H1 (cell line): ENCODE data around the gene DCDC1. TPM values are rescaled to one million over a fixed set of nuclear protein-coding genes. Genes with fewer than 3 reads are reported as not detected.

Experiments
- BACH1 ChIP-seq: IDR thresholded peaks from 2 replicates; pipeline ENCODE4 v1.6.1; 2012; ENCODE audit warnings: low read length, improper control_type of control experiment
- CHD1 ChIP-seq: IDR thresholded peaks from 2 replicates; pipeline ENCODE4 v1.6.1; 2012; ENCODE audit warnings: low read depth, low read length, improper control_type of control experiment
- EZH2 ChIP-seq: fragments of 200-600 bp; sonication (generic); IDR thresholded peaks from 2 replicates; pipeline ENCODE4 v1.7.1; 2012; ENCODE audit warnings: low read depth, mild to moderate bottlenecking, moderate library complexity, low read length, inconsistent platforms; ENCODE audit not compliant: severe bottlenecking
- RXRA ChIP-seq: IDR thresholded peaks from 2 replicates; pipeline ENCODE4 v1.6.1; 2011; ENCODE audit warnings: low read depth, mild to moderate bottlenecking, low read length, moderate library complexity; ENCODE audit not compliant: insufficient read depth
- SIN3A ChIP-seq, 2 experiments: IDR thresholded peaks in 1 of 2; conservative IDR thresholded peaks in 1 of 2; 2 replicates each; pipeline ENCODE4 v1.6.1; 2011 to 2012; ENCODE audit warnings: low read length in 2 of 2, improper control_type of control experiment in 1 of 2, low read depth in 1 of 2, mild to moderate bottlenecking in 1 of 2
- TAF7 ChIP-seq: optimal IDR thresholded peaks from 2 replicates; pipeline ENCODE3; 2011; ENCODE audit warnings: low read depth, mild to moderate bottlenecking, inconsistent platforms, low read length, moderate library complexity, borderline replicate concordance
- polyA plus RNA-seq, 7 experiments: library from polyadenylated mRNA; depleted of rRNA in 3 of 7; stranded (reverse) in 5 of 7; unstranded in 2 of 7; fragments of >200 nt in 5 of 7; fragments of 200-250 nt in 2 of 7; gene quantifications; 1 replicate in 5 of 7; 2 replicates in 1 of 7; 4 replicates in 1 of 7; pipeline versions ENCODE4 v1.2.1 to v1.2.3, GENCODE V29; 2011 to 2013; ENCODE audit warnings: missing spikeins in 2 of 7, mixed read lengths in 2 of 7
- total RNA-seq: library from RNA; stranded (reverse); fragmentation: NEBNext Ultra II Directional; extraction: Animal tissue kit (Norgen Biotek cat#: 25700); gene quantifications from 2 replicates; pipeline ENCODE4 v1.2.1, GENCODE V29; 2021
- TF ChIP-seq, protein P1 (sequence below): fragments of 300-600 bp; sonication (generic); IDR thresholded peaks from 2 replicates; pipeline ENCODE4 v1.7.1; 2012; ENCODE audit warnings: low read length, moderate library complexity, mild to moderate bottlenecking, inconsistent platforms; ENCODE audit not compliant: insufficient replicate concordance
- TF ChIP-seq, protein P2 (sequence below): IDR thresholded peaks from 2 replicates; pipeline ENCODE4 v1.6.1; 2011; ENCODE audit warnings: low read depth, mild to moderate bottlenecking, low read length; ENCODE audit not compliant: insufficient read depth

The DCDC1 gene
- total and polyA plus RNA-seq, 2 of the 8 experiments (the other 6 are each of a cell fraction or from before 2014, with no cell fraction given): 0.15 to 0.56 TPM

DNA sequence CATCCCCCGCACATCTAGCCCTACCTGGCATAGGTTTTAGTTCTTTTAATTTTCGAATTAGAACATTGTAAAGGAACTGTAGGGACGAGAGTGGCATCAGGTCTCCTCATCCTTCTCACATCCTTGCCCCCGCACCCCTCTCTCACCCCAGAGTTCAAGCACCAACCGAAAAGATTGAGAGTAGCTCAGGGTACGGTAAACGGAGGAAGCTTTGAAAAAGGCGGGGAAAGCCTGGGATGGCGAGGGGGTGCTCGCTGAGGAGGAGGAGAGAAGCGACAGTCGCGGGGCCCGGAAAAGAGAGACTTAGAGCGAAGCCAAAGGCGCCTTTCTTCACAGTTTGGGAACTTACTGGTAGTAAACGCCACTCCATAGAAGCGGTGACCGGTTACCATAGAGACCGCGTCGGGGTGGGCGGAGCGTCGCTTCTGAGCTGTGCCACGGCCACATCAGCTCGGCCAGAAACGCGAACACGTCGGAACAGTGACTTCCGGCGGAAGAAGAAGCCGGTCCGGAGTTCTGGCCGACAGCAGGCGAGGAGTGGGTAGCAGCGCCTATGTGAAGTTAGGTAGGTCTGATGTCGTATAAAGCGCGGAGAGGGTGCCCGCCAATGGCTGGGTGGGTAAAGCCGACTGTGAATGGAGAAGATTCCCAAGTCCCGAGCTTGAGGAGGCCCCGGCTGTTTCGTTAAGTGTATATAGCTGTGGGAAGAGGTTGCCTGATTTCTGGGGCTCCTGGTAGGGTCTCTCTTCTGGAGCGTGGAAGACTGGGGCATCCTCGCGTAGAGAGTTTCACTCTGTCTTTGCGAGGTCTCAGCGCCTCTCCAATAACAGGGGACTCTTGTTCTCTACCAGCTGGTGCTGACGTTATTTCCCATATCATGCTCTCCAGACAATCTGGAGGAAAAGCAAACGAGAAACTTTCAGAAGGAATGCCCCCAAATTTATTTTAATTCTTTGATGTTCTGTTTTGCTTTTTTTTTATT, at the start of gene DCDC1, which contains the start of gene DNAJC24 (continued):
- TF ChIP-seq TAF7 (no peak), CHD1 (no peak), RXRA (no peak), SIN3A (conservative IDR thresholded peaks at IDR 0.05 in 1 of 2, IDR thresholded peaks at IDR 0.05 in 1 of 2; ENCODE audit: low read depth in 1 of 2, low read length in 2 of 2) (peak; percentile 83 to 98), EZH2 (no peak), BACH1 (no peak)
- TF ChIP-seq, protein P1, sequence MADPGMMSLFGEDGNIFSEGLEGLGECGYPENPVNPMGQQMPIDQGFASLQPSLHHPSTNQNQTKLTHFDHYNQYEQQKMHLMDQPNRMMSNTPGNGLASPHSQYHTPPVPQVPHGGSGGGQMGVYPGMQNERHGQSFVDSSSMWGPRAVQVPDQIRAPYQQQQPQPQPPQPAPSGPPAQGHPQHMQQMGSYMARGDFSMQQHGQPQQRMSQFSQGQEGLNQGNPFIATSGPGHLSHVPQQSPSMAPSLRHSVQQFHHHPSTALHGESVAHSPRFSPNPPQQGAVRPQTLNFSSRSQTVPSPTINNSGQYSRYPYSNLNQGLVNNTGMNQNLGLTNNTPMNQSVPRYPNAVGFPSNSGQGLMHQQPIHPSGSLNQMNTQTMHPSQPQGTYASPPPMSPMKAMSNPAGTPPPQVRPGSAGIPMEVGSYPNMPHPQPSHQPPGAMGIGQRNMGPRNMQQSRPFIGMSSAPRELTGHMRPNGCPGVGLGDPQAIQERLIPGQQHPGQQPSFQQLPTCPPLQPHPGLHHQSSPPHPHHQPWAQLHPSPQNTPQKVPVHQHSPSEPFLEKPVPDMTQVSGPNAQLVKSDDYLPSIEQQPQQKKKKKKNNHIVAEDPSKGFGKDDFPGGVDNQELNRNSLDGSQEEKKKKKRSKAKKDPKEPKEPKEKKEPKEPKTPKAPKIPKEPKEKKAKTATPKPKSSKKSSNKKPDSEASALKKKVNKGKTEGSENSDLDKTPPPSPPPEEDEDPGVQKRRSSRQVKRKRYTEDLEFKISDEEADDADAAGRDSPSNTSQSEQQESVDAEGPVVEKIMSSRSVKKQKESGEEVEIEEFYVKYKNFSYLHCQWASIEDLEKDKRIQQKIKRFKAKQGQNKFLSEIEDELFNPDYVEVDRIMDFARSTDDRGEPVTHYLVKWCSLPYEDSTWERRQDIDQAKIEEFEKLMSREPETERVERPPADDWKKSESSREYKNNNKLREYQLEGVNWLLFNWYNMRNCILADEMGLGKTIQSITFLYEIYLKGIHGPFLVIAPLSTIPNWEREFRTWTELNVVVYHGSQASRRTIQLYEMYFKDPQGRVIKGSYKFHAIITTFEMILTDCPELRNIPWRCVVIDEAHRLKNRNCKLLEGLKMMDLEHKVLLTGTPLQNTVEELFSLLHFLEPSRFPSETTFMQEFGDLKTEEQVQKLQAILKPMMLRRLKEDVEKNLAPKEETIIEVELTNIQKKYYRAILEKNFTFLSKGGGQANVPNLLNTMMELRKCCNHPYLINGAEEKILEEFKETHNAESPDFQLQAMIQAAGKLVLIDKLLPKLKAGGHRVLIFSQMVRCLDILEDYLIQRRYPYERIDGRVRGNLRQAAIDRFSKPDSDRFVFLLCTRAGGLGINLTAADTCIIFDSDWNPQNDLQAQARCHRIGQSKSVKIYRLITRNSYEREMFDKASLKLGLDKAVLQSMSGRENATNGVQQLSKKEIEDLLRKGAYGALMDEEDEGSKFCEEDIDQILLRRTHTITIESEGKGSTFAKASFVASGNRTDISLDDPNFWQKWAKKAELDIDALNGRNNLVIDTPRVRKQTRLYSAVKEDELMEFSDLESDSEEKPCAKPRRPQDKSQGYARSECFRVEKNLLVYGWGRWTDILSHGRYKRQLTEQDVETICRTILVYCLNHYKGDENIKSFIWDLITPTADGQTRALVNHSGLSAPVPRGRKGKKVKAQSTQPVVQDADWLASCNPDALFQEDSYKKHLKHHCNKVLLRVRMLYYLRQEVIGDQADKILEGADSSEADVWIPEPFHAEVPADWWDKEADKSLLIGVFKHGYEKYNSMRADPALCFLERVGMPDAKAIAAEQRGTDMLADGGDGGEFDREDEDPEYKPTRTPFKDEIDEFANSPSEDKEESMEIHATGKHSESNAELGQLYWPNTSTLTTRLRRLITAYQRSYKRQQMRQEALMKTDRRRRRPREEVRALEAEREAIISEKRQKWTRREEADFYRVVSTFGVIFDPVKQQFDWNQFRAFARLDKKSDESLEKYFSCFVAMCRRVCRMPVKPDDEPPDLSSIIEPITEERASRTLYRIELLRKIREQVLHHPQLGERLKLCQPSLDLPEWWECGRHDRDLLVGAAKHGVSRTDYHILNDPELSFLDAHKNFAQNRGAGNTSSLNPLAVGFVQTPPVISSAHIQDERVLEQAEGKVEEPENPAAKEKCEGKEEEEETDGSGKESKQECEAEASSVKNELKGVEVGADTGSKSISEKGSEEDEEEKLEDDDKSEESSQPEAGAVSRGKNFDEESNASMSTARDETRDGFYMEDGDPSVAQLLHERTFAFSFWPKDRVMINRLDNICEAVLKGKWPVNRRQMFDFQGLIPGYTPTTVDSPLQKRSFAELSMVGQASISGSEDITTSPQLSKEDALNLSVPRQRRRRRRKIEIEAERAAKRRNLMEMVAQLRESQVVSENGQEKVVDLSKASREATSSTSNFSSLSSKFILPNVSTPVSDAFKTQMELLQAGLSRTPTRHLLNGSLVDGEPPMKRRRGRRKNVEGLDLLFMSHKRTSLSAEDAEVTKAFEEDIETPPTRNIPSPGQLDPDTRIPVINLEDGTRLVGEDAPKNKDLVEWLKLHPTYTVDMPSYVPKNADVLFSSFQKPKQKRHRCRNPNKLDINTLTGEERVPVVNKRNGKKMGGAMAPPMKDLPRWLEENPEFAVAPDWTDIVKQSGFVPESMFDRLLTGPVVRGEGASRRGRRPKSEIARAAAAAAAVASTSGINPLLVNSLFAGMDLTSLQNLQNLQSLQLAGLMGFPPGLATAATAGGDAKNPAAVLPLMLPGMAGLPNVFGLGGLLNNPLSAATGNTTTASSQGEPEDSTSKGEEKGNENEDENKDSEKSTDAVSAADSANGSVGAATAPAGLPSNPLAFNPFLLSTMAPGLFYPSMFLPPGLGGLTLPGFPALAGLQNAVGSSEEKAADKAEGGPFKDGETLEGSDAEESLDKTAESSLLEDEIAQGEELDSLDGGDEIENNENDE: no peak
- TF ChIP-seq, protein P2, sequence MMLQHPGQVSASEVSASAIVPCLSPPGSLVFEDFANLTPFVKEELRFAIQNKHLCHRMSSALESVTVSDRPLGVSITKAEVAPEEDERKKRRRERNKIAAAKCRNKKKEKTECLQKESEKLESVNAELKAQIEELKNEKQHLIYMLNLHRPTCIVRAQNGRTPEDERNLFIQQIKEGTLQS: no peak
